ENCODE data around the gene MRPL22.

Gene MRPL22

DNA sequence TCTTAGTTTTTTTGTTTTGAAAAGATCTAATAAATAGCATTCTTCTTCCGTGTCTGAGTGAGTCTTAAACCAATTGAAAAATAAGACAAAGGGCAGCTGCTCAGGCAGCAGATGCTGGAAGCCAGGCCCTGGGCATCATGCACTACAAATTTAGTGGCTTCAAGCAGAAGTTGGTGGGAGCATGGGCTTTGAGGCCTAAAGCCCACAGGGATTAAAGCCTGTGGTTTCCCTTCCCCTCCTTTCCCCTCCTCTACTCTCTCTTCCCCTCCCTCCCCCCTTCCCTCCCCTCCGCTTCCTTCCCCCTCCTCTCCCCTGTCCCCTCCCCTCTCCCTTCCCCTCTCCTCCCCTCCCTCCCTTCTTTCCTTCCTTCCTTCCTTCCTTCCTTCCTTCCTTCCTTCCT is 52.6 kb downstream of the MRPL22 start:
- Histone ChIP-seq H3K36me3 (ENCODE audit: control insufficient read depth in 2 of 2, insufficient read depth in 1 of 2, low read length in 2 of 2) (no peaks in the 10 kb centered on the region), H3K4me3 (ENCODE audit: low read depth, low read length) (no peak overlapping the region), H3K9me3 (ENCODE audit: control insufficient read depth, insufficient read depth, low read depth, low read length) (no peaks in the 10 kb centered on the region), H3K27ac (ENCODE audit: extremely low read depth, low read depth, low read length) (no peak overlapping the region), H3K4me1 (ENCODE audit: control insufficient read depth, insufficient read depth, low read length) (no peaks in the 10 kb centered on the region)
- POLR2A ChIA-PET: no interaction called here
- CTCF ChIA-PET: interaction anchor here (0.6 kb wide), 1 partner anchor 354 kb away, joined by 3 read pairs; no protein-coding TSS in a partner anchor
- TF ChIP-seq ZNF776 (tag by site-specific recombination; IDR thresholded peaks at IDR 0.05; ENCODE audit: borderline replicate concordance): no peak
- TF ChIP-seq, protein P1, sequence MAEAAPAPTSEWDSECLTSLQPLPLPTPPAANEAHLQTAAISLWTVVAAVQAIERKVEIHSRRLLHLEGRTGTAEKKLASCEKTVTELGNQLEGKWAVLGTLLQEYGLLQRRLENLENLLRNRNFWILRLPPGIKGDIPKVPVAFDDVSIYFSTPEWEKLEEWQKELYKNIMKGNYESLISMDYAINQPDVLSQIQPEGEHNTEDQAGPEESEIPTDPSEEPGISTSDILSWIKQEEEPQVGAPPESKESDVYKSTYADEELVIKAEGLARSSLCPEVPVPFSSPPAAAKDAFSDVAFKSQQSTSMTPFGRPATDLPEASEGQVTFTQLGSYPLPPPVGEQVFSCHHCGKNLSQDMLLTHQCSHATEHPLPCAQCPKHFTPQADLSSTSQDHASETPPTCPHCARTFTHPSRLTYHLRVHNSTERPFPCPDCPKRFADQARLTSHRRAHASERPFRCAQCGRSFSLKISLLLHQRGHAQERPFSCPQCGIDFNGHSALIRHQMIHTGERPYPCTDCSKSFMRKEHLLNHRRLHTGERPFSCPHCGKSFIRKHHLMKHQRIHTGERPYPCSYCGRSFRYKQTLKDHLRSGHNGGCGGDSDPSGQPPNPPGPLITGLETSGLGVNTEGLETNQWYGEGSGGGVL (tag by site-specific recombination; IDR thresholded peaks at IDR 0.05): no peak
- no peak for TF ChIP-seq ZNF624 (tag by site-specific recombination; IDR thresholded peaks at IDR 0.05)
- TF ChIP-seq TRIM28 (IDR thresholded peaks at IDR 0.05; ENCODE audit: borderline replicate concordance, low read length): no peak
- no peak for TF ChIP-seq HOXD13 (CRISPR knock-in tag; IDR thresholded peaks at IDR 0.05; ENCODE audit: borderline replicate concordance)
- TF ChIP-seq, protein P2, sequence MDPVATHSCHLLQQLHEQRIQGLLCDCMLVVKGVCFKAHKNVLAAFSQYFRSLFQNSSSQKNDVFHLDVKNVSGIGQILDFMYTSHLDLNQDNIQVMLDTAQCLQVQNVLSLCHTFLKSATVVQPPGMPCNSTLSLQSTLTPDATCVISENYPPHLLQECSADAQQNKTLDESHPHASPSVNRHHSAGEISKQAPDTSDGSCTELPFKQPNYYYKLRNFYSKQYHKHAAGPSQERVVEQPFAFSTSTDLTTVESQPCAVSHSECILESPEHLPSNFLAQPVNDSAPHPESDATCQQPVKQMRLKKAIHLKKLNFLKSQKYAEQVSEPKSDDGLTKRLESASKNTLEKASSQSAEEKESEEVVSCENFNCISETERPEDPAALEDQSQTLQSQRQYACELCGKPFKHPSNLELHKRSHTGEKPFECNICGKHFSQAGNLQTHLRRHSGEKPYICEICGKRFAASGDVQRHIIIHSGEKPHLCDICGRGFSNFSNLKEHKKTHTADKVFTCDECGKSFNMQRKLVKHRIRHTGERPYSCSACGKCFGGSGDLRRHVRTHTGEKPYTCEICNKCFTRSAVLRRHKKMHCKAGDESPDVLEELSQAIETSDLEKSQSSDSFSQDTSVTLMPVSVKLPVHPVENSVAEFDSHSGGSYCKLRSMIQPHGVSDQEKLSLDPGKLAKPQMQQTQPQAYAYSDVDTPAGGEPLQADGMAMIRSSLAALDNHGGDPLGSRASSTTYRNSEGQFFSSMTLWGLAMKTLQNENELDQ (tag by site-specific recombination; IDR thresholded peaks at IDR 0.05; ENCODE audit: low read depth): no peak
- no peak for TF ChIP-seq SP7 (tag by site-specific recombination; IDR thresholded peaks at IDR 0.05)
- no peak for TF ChIP-seq ZNF529 (tag by site-specific recombination; IDR thresholded peaks at IDR 0.05; ENCODE audit: insufficient replicate concordance)
- TF ChIP-seq ATF2 (tag by site-specific recombination; IDR thresholded peaks at IDR 0.05; ENCODE audit: low read depth): no peak
- no peak for TF ChIP-seq ZNF837 (tag by site-specific recombination; IDR thresholded peaks at IDR 0.05)
- TF ChIP-seq ELK4 (IDR thresholded peaks at IDR 0.05; ENCODE audit: borderline replicate concordance, low read depth, low read length): no peak
- no peak for TF ChIP-seq ZNF626 (tag by site-specific recombination; IDR thresholded peaks at IDR 0.05)
- TF ChIP-seq ZNF561 (tag by site-specific recombination; IDR thresholded peaks at IDR 0.05; ENCODE audit: borderline replicate concordance): no peak
- TF ChIP-seq ZNF394 (tag by site-specific recombination; IDR thresholded peaks at IDR 0.05; ENCODE audit: borderline replicate concordance): no peak

DNA sequence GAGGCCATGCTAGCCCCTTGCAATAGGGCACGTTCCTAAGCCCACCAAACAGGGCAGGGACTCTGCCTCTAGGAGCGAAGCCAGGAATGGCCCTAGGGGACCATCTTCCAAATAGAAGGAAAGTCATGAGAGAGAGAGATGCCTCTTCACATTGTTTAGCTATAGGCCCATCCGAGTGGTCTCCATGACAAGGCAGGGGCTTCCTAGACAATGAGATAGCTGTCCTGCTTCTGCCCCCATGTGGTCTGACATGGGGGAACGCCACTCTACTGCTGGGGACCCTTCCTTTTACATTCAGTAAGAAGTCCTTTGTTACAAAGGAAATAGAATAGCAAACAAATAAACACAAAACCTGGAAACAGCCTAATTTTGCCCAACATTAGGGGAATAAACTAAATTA is 54.8 kb downstream of the MRPL22 start:
- Histone ChIP-seq H3K4me1 (ENCODE audit: control insufficient read depth, insufficient read depth, low read length) (no peaks in the 10 kb centered on the region), H3K36me3 (ENCODE audit: control insufficient read depth in 2 of 2, insufficient read depth in 1 of 2, low read length in 2 of 2) (no peaks in the 10 kb centered on the region), H3K4me3 (ENCODE audit: low read depth, low read length) (no peak overlapping the region), H3K9me3 (ENCODE audit: control insufficient read depth, insufficient read depth, low read depth, low read length) (no peaks in the 10 kb centered on the region), H3K27ac (ENCODE audit: extremely low read depth, low read depth, low read length) (no peak overlapping the region)
- TF ChIP-seq ZNF19 (tag by site-specific recombination; IDR thresholded peaks at IDR 0.05; ENCODE audit: low read depth) (no peak), ZNF549 (tag by site-specific recombination; IDR thresholded peaks at IDR 0.05) (no peak), ZNF76 (tag by site-specific recombination; IDR thresholded peaks at IDR 0.05; ENCODE audit: borderline replicate concordance, low read depth) (no peak), SCRT1 (tag by site-specific recombination; IDR thresholded peaks at IDR 0.05; ENCODE audit: borderline replicate concordance) (no peak), ZBTB1 (tag by site-specific recombination; IDR thresholded peaks at IDR 0.05) (no peak), ZBTB21 (tag by site-specific recombination; IDR thresholded peaks at IDR 0.05) (no peak), ZBTB10 (tag by site-specific recombination; IDR thresholded peaks at IDR 0.05) (no peak)
- TF ChIP-seq, protein P3, sequence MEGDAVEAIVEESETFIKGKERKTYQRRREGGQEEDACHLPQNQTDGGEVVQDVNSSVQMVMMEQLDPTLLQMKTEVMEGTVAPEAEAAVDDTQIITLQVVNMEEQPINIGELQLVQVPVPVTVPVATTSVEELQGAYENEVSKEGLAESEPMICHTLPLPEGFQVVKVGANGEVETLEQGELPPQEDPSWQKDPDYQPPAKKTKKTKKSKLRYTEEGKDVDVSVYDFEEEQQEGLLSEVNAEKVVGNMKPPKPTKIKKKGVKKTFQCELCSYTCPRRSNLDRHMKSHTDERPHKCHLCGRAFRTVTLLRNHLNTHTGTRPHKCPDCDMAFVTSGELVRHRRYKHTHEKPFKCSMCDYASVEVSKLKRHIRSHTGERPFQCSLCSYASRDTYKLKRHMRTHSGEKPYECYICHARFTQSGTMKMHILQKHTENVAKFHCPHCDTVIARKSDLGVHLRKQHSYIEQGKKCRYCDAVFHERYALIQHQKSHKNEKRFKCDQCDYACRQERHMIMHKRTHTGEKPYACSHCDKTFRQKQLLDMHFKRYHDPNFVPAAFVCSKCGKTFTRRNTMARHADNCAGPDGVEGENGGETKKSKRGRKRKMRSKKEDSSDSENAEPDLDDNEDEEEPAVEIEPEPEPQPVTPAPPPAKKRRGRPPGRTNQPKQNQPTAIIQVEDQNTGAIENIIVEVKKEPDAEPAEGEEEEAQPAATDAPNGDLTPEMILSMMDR (tag by site-specific recombination; IDR thresholded peaks at IDR 0.05): 0 out of 2 replicates have a peak, but pooled peaks have one; percentile 19
- POLR2A ChIA-PET: no interaction called here
- CTCF ChIA-PET: interaction anchor here (0.6 to 3.4 kb wide), 10 partner anchors 11 to 573 kb away, joined by 3 to 25 read pairs (median 3); no protein-coding TSS in a partner anchor

Measured in HEK293 (cell line).